GM12892 (cell line): ENCODE data around the gene MAP2K5.

Source experiments
- POLR2A ChIP-seq: IDR thresholded peaks from 2 replicates; pipeline ENCODE4 v1.6.1; 2011; ENCODE audit warnings: low read depth, low read length, control low read depth
- POLR2AphosphoS5 ChIP-seq: IDR thresholded peaks from 2 replicates; pipeline ENCODE4 v1.6.1; 2011; ENCODE audit warnings: low read depth, low read length, control low read depth
- TAF1 ChIP-seq: IDR thresholded peaks from 2 replicates; pipeline ENCODE4 v1.6.1; 2011; ENCODE audit warnings: low read depth, mild to moderate bottlenecking, control low read depth, low read length, borderline replicate concordance

GRCh38 chr15:67775998-67776397, 233.5 kb downstream of the MAP2K5 start:
- TF ChIP-seq POLR2A: no peak
- no peak for TF ChIP-seq POLR2AphosphoS5
- no peak for TF ChIP-seq TAF1
